Loucy (cell line): ENCODE measurements around the gene CYB5B.

Experiments used
- CTCF ChIP-seq: fragments of 200-600 bp; sonication (generic); conservative IDR thresholded peaks from 2 replicates; pipeline ENCODE4 v1.5.1; 2014; ENCODE audit warnings: mild to moderate bottlenecking, antibody characterized with exemption, low read length
- EZH2phosphoT487 ChIP-seq: fragments of 200-600 bp; IDR thresholded peaks from 2 replicates; pipeline ENCODE4 v1.6.1; 2018; ENCODE audit warnings: antibody characterized with exemption, mild to moderate bottlenecking, moderate library complexity, borderline replicate concordance

GRCh38 chr16:69482410-69482991 is 58.1 kb downstream of the CYB5B start:
- TF ChIP-seq CTCF (no peak), EZH2phosphoT487 (no peak)
